Fibroblast of lung (primary cell): ENCODE results near the gene FAM110D.

Experiments
- EZH2 ChIP-seq: IDR thresholded peaks from 2 replicates; pipeline ENCODE4 v1.5.1; 2012; ENCODE audit warnings: low read length, control low read depth, mild to moderate bottlenecking; ENCODE audit errors: missing control alignments
- TF ChIP-seq, protein P1 (sequence below), 2 donors: IDR thresholded peaks in 1 of 2; conservative IDR thresholded peaks in 1 of 2; 1 replicate in 1 of 2; 2 replicates in 1 of 2; pipeline ENCODE4 v1.5.1; 2011 to 2012; ENCODE audit warnings: low read length in 2 of 2, control low read depth in 1 of 2, inconsistent platforms in 1 of 2, low read depth in 1 of 2, mild to moderate bottlenecking in 1 of 2

DNA sequence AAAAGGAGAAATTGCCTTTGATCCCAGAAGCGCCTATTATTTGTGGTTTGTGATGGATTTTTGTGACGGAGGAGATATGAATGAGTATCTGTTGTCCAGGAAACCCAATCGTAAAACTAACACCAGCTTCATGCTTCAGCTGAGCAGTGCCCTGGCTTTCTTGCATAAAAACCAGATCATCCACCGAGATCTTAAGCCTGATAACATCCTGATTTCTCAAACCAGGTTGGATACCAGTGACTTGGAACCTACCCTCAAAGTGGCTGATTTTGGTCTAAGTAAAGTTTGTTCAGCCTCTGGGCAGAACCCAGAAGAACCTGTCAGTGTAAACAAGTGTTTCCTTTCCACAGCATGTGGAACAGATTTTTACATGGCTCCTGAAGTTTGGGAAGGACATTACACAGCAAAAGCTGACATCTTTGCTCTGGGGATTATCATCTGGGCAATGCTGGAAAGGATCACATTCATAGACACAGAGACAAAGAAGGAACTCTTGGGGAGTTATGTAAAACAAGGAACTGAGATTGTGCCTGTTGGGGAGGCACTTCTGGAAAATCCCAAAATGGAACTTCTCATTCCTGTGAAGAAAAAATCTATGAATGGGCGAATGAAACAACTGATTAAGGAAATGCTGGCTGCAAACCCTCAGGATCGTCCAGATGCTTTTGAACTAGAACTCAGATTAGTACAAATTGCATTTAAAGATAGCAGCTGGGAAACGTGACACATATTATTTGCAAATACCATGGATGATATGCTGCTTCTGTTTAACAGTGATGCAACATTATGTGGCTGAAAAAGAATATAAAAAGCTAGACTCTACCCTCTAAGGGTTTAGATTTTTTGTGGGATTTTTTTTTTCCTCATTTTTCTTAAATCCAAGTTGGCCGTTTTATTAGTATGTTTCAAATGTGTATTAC is 36.8 kb upstream of the FAM110D start:
- TF ChIP-seq, protein P1, sequence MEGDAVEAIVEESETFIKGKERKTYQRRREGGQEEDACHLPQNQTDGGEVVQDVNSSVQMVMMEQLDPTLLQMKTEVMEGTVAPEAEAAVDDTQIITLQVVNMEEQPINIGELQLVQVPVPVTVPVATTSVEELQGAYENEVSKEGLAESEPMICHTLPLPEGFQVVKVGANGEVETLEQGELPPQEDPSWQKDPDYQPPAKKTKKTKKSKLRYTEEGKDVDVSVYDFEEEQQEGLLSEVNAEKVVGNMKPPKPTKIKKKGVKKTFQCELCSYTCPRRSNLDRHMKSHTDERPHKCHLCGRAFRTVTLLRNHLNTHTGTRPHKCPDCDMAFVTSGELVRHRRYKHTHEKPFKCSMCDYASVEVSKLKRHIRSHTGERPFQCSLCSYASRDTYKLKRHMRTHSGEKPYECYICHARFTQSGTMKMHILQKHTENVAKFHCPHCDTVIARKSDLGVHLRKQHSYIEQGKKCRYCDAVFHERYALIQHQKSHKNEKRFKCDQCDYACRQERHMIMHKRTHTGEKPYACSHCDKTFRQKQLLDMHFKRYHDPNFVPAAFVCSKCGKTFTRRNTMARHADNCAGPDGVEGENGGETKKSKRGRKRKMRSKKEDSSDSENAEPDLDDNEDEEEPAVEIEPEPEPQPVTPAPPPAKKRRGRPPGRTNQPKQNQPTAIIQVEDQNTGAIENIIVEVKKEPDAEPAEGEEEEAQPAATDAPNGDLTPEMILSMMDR (conservative IDR thresholded peaks at IDR 0.05 in 1 of 2, IDR thresholded peaks at IDR 0.05 in 1 of 2; ENCODE audit: low read depth in 1 of 2, low read length in 2 of 2), result no peak
- TF ChIP-seq EZH2, result no peak
